GM18873 (cell line): ENCODE measurements around the gene FNTB.

Source experiments
- ATAC-seq: cut with Tn5 transposase; IDR thresholded peaks from one replicate; pipeline ENCODE4 v1.9.1; 2021; ENCODE audit warnings: mild to moderate bottlenecking, moderate library complexity, moderate number of reproducible peaks; ENCODE audit not compliant: unreplicated experiment, low FRiP score

Gene FNTB

DNA sequence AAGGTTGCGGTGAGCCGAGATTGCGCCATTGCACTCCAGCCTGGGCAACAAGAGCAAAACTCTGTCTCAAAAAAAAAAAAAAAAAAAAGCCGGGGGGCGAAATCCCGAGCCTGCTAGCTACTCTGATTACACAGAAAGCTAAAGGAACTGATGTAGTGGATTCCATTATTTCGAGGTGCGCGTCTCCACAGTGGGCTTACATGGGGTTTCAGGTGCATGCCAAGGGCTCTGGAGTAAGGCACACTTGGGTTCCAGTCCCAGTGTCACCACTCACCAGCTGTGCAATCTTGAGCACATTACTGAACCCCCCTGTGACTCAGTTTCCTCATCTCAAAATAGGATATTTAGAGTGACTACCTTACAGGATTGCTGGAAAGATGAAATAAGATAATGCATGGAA, 12.9 kb upstream of the FNTB start:
- no peak for ATAC-seq

DNA sequence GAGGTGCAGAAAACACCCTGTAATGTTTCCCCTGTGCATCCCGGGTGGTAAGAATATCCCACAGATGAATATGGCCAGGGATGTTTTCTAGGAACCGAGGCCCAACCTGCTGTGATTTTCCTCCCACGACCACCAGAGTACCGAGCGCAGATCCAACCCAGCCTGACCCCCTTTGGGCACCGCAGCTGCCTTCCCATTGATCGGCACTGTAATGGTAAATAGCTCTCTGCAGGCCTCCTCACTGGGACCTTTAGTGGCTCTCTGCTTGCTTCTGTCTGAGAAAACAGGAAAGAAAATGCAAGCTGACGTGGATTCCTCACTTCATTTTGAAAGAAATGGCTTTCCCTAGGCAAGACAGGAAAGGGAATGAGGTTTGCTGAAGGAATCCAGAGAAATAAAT, 12.1 kb upstream of the FNTB start:
- no peak for ATAC-seq

- ATAC-seq, result no peak
Observed at GRCh38 chr14:64979336-64980074, 7.2 kb upstream of the FNTB start.

DNA sequence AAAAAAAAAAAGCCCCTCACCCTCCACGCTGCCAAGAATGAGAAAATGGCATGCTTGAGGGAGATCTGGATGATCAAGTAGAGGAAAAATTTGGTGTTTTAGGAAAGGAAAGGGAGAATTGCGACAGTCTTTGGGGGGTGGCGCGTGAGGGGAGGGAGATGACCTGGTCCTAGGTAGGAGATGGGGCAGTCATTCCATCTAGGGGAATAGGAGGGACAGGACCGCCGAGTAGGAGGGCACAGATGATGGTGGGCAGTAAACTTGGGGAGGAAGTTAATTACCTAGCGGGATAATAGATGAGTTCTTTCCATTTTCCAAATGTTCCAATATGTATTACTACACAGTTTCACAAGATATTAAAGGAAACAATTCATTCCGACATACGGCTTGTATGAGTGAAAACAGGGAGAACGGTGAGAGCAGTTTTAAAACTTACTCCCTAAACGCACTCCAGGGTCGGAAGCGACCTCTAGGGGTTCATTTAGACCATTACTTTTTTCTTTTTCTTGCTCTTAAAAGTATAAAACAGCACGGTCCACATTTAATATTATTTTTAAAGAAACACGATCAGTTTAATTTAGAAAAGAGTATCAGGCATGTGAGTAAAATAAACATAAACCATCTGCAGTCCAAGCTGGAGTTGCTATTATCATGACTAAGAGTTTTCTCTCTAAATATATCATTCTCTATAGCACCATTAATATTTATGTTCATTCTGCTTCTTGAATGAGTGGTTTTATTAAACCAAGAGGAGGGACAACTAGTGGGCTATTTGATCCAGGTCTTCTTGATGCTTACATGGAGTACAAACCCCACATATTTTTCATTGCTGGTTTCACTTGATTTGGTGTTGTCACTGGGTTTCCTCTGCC, 3.0 kb upstream of the FNTB start:
- no peak for ATAC-seq

DNA sequence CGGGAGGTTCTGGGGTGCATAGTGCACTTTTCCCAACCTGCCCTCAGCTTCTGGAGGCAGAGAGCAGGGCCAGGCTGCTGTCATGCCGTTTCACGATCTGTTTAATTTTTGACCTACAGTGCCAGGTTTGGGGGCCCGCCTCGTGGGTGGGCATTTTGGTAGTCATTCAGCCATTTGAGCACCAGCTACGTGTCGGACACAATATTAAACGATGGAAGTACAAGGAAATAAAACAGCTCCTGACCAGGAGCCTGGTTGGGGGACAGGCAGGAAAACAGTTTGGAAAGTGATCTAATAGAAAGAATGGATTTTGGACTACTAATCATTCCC, 708 bp downstream of the FNTB start:
- no peak for ATAC-seq

DNA sequence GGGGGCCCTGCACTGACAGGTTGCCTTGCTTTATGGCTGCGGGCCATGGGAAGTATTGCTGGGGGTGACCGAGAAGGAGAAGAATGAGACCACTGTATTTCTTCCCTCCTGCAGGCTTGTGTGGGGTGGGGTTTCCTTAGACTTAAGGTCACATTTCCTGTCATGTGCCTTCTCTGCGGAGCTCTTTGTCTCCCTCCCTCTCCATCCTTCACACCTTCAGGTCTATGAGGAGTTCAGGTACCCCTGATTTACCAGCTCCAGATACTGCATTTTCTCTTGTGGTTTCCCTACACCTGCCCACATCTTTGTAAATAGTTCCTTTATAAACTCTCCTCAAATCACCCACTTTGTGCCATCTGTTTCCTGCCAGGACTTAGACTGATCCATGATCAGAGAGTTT, 3.6 kb downstream of the FNTB start:
- ATAC-seq, result no peak

GRCh38 chr14:64990939-64991338, 4.2 kb downstream of the FNTB start:
- ATAC-seq, result no peak

GRCh38 chr14:64992328-64992885, 5.7 kb downstream of the FNTB start:
- ATAC-seq, result no peak

- no peak for ATAC-seq
Observed at GRCh38 chr14:64993266-64993930, 6.7 kb downstream of the FNTB start.

DNA sequence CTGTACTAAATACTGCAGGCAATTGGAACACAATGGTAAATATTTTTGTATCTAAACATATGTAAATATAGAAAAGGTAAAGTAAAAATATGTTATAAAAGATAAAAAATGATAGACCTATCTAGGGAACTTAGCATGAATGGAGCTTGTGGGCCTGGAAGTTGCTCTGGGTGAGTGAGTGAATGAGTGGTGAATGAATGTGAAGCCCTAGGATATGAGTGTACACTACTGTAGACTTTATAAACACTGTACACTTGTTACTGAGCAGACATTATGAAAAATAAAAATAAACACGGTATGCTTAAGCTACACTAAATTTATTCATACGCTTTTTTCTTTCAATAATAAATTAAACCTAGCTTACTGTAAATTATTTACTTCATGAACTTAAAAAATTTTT, 7.8 kb downstream of the FNTB start:
- ATAC-seq, result no peak

- ATAC-seq, result no peak
Observed at GRCh38 chr14:64995291-64995690, 8.6 kb downstream of the FNTB start.

DNA sequence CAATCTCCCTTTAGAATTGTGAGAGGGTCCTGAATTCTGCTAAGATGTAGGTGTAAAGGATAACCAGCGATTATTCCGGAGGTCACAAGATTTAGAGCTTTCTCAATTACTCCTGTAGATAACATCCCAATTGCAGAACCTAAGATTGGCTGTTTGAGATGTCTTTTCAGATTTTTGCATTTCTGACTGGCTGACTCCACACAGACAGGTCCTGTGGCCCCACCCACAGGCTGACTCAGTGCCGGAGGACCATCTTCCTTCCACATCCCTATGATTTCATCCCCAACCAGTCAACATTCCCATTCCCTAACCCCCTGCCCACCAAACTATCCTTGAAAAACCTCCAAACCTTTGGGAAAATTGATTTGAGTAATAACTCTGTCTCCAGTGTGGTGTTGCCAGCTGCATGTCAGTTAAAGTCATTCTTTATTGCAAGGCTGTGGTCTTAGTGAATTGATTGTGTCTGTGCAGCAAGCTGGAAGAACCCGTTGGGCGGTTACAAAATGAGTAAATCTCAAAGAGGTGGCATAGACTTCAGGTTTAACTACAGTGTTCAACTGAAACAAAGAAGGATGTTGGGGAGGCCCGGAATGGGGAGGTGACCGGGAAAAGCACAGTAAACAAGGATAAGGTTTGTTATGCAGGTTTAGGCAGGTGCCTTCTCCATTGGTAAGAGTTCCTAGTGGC, 10.6 kb downstream of the FNTB start:
- peak; percentile 45 for ATAC-seq

DNA sequence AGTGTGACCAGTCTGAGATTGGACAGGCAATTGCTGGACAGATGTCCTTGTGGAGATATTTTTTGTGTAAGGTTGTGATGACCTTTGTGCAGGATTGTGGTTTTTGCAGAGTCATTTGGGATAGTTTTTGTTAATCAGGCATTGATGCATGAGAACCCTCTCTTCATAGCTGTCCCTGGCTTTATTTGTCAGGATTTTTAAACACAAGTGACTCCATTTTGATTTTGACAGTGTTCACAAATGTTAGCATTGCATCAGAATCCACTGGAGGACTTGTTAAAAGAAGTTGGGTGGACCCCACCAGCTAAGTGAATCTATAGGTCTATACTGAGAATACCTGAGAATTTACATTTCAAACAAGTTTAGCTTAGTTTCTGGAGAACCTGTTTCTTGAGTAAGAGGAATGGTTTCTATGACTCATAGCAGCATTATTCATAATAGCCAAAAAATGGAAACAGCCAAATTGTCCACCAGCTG, 11.8 kb downstream of the FNTB start:
- no peak for ATAC-seq

GRCh38 chr14:65000898-65001591, 14.3 kb downstream of the FNTB start:
- ATAC-seq, result no peak

GRCh38 chr14:65001723-65002122, 15.0 kb downstream of the FNTB start:
- no peak for ATAC-seq

DNA sequence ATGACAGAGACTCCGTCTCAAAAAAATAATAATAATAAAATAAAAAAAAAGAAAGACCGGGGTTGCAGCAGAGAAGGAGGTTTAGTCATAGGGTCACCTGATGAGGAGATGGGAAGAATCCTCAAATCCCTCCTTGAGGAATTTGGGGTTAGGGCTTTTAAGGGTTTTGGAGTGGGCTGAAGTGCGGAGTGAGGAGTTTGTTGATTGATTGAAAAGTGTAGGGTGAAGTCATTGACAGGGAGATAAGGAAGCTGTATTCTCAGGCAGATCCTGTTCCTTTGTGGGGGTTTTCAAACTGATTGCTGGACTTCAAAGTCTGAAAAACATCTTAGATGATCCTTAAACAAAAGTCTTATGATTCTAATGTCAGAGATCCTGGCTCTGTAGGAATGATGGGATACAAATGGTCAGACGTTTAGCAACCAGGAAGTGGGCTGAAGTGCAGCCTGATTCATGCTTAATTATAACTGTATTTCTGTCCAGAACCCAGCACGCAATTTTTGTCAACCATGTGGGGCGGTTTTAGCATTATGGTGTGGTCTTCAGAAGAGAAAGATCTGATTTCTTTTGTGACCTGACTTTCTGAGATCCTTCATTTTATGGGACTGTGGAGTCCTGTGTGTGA, 16.0 kb downstream of the FNTB start:
- ATAC-seq, result no peak

DNA sequence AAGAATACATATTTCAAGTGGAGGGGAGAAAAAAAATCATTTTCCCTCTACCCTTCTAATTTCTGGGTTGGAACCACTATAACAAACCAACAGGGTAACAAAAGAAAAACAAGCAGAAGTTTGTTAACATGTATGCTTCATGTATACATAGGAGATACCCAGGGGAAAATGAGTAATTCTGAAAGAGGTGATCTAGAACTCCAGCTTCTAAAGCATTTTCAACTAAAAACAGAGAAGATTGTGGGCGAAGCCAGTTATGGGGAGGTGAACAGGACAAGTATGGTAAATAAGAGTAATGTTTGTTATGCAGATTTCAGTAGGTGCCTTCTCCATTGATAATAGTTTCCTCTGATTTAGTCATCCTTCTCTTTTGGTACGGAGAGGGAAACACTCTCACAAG, 16.7 kb downstream of the FNTB start:
- ATAC-seq, result peak; percentile 62

DNA sequence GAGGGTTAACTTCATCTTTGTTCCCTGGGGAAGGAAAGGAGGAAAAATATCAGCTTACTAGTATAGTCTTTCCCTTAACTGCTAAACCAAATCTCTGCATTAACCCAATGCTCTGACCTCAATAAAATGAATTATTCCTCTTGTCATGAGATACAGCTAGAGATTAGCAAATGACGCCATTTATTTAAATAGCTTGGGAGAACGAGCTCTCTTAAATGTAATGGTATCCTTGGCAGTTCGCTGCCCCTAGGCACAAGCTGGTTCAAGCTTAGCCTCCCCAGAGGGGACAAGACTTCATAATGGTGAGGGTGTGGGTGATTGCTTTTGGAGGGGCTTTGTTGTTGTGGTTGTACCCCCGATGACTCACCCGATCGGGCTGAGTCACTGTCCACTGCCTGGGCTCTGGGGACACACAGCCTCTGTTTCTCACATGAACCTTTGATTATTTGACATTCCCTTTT, 19.6 kb downstream of the FNTB start:
- ATAC-seq, result no peak

- no peak for ATAC-seq
Observed at GRCh38 chr14:65007202-65007601, 20.5 kb downstream of the FNTB start.
